ENCODE measurements around the gene CCL16.

The CCL16 gene

DNA sequence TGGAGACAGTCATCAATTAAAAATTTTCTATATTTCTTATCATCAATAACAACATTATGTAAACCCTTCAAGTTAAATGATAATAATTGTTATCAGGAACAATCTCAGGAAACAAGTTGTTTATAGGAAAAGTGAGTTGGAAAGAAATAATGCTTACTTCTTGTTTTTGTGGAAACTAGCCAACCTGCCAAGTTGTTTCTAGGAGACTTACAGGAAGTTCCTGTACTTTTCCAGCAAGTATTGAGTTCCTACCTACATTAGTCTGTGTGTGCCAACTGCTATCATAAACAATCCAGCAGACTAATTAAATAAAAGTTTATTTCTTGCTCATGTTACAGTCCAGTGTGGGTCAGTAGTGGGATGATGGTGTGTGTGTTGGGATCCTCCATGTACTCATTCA lies 6.9 kb upstream of the CCL16 start:
- in situ Hi-C loops (cut with MboI; ENCODE audit: low sequenced_read_pairs) = no loop called here

GRCh38 chr17:35986643-35987042 lies 5.3 kb upstream of the CCL16 start, which contains the start of gene CCL14:
Gene CCL14, minus strand, starts transcription at chr17:35986729. Its CDS starts 80 bp downstream, at chr17:35986649.
- in situ Hi-C loops (cut with MboI; ENCODE audit: low sequenced_read_pairs) = no loop called here

- in situ Hi-C loops (cut with MboI; ENCODE audit: low sequenced_read_pairs) = no loop called here
These were observed 2.8 kb upstream of the CCL16 start for GRCh38 chr17:35984140-35984539.

- in situ Hi-C loops (cut with MboI; ENCODE audit: low sequenced_read_pairs) = no loop called here
These were observed 1.3 kb upstream of the CCL16 start for GRCh38 chr17:35982409-35983191.

GRCh38 chr17:35981908-35982330 lies 622 bp upstream of the CCL16 start:
- in situ Hi-C loops (cut with MboI; ENCODE audit: low sequenced_read_pairs) = no loop called here

DNA sequence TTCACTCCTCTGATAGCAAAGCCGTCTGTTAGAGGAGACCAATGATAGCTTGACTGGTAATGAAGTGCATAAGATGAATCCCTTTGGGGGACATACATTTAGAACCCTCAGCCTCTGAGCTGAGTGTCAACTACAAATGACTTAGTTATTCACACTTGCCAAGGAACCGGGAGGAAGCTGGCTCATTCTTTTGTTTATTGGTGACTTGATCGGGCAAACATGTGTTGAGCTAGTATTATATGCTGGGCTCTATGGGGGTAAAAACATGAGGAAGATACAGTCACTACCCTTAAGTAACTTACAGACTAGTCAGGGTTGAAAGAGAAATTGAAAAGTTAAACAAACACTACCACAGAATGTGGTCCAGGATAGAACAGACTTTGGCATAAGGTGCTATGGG lies 3.0 kb downstream of the CCL16 start:
- in situ Hi-C loops (cut with MboI; ENCODE audit: low sequenced_read_pairs) = loop anchor here (10.0 kb wide), 2 partner anchors 96 to 166 kb away; no protein-coding TSS in a partner anchor

DNA sequence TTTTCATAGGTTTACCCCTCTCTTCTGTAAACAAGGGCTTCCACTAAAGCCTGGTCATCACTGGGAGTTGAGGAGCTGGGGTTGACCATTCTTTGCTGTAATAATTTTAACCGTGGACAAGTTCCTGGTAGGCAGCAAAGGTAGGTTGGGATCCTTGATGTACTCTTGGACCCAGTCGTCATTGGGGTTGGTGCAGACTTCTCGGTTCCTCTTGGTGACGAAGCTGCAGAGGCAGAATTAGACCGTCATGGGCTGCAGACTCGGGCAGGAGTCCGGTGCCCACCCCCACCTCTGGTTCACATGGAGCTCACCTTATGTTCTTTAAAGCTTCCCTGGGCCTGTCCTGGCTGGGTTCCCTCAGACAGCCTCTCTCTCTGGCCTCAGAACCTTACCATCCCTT lies 3.8 kb downstream of the CCL16 start:
- in situ Hi-C loops (cut with MboI; ENCODE audit: low sequenced_read_pairs) = loop anchor here (10.0 kb wide), 2 partner anchors 97 to 167 kb away; no protein-coding TSS in a partner anchor

DNA sequence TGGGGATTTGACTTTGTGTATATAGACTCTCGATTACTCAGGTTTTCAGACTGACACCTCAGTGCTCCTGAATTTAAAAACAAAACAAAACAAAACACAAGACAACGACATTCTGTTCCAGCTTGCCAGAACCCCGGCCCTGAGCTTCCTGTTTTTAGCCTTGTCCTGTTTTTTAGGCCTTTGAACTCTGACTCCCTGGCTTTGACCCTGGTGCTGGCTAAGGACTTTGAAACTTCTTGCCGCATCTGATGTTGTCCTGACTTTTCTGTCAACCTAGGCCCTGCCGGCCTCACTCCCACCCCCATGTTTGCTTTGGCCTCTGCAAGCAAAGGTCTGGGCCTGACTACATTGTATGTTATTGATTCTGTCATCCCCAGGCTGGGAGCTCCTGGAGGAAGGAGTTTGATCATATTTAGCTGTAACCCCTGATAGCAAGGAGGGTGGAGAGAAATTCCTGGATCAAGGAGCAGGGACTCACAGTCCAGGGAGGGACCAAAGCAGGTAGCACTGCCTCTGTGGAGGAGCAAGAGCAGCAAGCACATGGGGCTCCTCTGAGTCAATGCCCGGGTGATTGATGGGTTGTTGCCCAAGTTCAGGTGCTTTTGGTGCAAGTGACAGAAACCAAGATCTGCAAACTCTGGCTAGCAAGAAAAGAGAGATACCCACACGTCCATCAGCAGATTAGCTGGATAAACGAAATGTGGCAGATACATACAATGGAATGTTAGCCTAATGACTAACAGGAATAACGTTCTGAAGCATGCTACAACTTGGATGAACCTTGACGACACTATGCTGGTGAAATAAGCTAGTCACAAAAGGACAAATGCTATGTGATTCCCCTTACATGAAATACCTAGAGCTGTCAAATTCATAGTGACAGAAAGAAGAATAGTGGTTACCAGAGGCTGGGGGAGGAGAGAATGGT lies 7.7 kb downstream of the CCL16 start:
- in situ Hi-C loops (cut with MboI; ENCODE audit: low sequenced_read_pairs) = loop anchor here (10.0 to 25.0 kb wide), 3 partner anchors 101 to 514 kb away; partner anchors contain the start of gene ZNHIT3

- in situ Hi-C loops (cut with MboI; ENCODE audit: low sequenced_read_pairs) = loop anchor here (10.0 to 25.0 kb wide), 3 partner anchors 102 to 514 kb away; partner anchors contain the start of gene ZNHIT3
These were observed 8.4 kb downstream of the CCL16 start for GRCh38 chr17:35972945-35973332.

GRCh38 chr17:35972535-35972934 lies 8.8 kb downstream of the CCL16 start:
- in situ Hi-C loops (cut with MboI; ENCODE audit: low sequenced_read_pairs) = loop anchor here (10.0 to 25.0 kb wide), 3 partner anchors 102 to 515 kb away; partner anchors contain the start of gene ZNHIT3

GRCh38 chr17:35972066-35972465 lies 9.2 kb downstream of the CCL16 start:
- in situ Hi-C loops (cut with MboI; ENCODE audit: low sequenced_read_pairs) = loop anchor here (10.0 to 25.0 kb wide), 3 partner anchors 103 to 515 kb away; partner anchors contain the start of gene ZNHIT3

DNA sequence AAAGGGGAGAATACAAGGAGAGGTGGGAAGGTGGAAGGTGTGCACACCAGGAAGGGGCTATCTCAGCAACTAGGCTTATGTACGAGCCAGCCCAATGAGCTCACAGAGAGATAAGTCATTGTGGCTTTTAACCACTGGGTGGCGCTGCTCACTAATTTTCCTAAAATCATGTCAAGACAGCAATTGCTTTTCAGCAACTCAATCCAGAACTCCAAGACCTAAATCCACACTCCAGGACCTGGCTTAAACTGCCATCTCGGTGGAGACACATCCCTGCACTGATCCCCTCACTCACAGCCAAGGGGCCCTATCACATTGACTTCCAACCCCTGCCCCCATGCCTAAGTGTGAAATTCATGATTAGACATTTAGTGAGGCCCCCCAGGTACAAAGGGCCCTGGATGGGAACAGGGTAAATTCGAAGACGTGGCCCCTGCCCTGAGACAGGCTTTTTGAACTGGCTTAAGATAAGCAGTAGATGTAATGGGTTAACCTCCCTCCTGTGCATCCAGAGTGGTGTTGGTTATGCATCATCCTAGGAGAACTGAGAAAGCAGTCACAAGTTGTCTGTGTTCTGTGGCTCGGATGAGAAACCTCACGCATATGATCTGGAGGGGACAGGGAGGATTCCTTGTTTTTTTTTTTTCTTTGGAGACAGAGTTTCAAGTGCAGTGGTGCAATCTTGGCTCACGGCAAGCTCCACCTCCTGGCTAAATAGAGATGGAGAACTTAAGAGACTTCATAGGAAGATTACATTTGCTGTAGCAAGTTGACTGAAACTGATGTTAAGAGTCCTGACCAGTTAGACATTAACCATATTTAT lies 11.5 kb downstream of the CCL16 start:
- in situ Hi-C loops (cut with MboI; ENCODE audit: low sequenced_read_pairs) = loop anchor here (10.0 to 25.0 kb wide), 3 partner anchors 105 to 518 kb away; partner anchors contain the start of gene ZNHIT3

DNA sequence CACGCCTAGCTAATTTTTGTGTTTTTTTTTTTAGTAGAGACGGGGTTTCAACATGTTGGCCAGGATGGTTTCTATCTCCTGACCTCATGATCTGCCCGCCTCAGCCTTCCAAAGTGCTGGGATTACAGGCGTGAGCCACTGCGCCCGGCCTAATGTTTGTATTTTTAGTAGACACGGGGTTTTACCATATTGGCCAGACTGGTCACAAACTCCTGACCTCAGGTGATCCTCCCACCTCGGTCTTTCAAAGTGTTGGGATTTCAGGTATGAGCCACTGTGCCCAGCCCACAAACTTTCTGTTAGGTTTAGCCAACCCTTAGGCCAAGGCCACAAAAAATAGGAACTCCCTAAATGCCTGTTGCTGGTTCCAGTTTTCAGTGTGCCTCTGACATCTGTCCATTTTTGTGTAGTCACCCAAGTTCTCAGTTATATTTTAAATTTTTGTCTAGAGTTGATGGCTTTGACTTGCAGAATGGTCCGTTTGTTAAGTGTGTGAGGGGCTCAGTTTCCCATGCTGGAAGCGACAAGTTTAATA lies 12.7 kb downstream of the CCL16 start:
- in situ Hi-C loops (cut with MboI; ENCODE audit: low sequenced_read_pairs) = loop anchor here (25.0 kb wide), 1 partner anchor 519 kb away; the partner anchor contains the start of gene ZNHIT3

GRCh38 chr17:35965272-35965671 lies 16.0 kb downstream of the CCL16 start:
- in situ Hi-C loops (cut with MboI; ENCODE audit: low sequenced_read_pairs) = loop anchor here (25.0 kb wide), 1 partner anchor 522 kb away; the partner anchor contains the start of gene ZNHIT3

GRCh38 chr17:35963663-35964062 lies 17.6 kb downstream of the CCL16 start:
- in situ Hi-C loops (cut with MboI; ENCODE audit: low sequenced_read_pairs) = loop anchor here (25.0 kb wide), 1 partner anchor 524 kb away; the partner anchor contains the start of gene ZNHIT3

DNA sequence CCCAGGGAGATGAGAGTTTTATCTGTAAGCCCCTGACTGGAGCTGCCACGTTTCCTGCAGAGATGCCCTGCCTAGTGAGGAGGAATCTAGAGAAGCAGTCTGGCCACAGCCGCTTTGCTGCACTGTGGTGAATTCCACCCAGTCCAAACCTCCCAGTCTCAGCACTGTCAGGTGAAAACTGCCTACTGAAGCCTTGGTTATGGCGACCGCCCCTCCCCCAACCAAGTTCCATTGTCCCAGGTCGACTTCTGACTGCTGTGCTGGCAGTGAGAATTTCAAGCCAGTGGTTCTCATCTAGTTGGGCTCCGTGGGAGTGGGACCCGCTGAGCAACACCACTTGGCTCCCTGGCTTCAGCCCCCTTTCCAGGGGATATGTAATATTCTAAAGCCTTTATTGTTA lies 27.6 kb downstream of the CCL16 start:
- in situ Hi-C loops (cut with MboI; ENCODE audit: low sequenced_read_pairs) = loop anchor here (25.0 kb wide), 1 partner anchor 534 kb away; the partner anchor contains the start of gene ZNHIT3

DNA sequence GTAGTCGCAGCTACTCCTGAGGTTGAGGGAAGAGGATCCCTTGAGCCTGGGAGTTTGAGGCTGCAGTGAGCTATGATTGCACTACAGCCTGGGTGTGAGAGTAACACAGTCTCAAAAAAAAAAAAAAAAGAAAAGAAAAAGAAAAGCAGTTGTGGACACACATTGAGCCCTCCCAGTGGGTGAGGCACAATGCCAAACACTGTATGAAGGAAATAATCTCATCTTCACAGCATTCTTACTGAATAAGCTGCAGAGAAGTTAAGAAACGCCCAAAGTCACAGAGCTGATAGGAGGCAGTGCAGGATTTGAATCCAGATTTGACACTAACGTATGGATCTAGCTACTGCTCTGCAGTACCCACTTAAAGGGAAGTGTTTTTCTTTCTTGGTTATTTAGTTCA lies 31.9 kb downstream of the CCL16 start:
- in situ Hi-C loops (cut with MboI; ENCODE audit: low sequenced_read_pairs) = no loop called here

DNA sequence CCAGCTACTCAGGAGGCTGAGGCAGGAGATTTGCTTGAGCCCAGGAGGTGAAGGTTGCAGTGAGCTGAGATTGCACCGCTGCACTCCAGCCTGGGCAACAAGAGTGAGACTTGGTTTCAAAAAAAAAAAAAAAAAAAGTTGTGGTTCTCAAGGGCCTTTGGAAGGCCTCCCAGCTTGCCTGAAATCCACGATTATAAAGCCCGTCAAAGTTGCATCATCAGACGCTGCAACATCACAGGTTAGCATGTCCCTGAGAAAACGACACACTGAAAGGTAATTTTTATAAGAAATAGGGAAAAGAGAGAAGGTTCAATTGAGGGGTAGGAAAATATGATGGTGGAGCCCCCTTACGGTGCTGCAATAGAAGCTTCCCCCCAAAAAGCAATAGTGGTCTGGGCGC lies 33.2 kb downstream of the CCL16 start:
- in situ Hi-C loops (cut with MboI; ENCODE audit: low sequenced_read_pairs) = no loop called here

- in situ Hi-C loops (cut with MboI; ENCODE audit: low sequenced_read_pairs) = no loop called here
These were observed 34.1 kb downstream of the CCL16 start for GRCh38 chr17:35947156-35947585.

- in situ Hi-C loops (cut with MboI; ENCODE audit: low sequenced_read_pairs) = no loop called here
These were observed 37.1 kb downstream of the CCL16 start for GRCh38 chr17:35944151-35944550.

All from HL-60/S4 treated with phorbol 12-myristate 13-acetate at 8.2 ng/mL for 4 days and 3 days (cell line).